Natural killer cell (primary cell): ENCODE measurements around the gene SUMO3. TPM values are rescaled to one million over a fixed set of nuclear protein-coding genes. Genes with fewer than 3 reads are reported as not detected.
A peak's percentile ranks its signal among the peaks of the same experiment; 100 is the strongest.

Experiments used
- ATAC-seq, 3 donors: fragments of 150-1000 bp in 2 of 3; fragments of 200-7000 bp in 1 of 3; cut with Tn5 transposase; 1 replicate in 1 of 3; 2 replicates in 2 of 3; pipeline ENCODE4 v1.10.0; 2021; ENCODE audit warnings: mild to moderate bottlenecking in 2 of 3, moderate library complexity in 2 of 3
- DNase-seq, 2 donors: peaks; one replicate each; pipeline versions ENCODE4 v3.0.0 to v3.0.0-alpha.2; 2013 to 2021; ENCODE audit warnings: mixed read lengths in 1 of 2
- H3K27ac ChIP-seq: one replicate; pipeline ENCODE4 v1.5.1; 2013; ENCODE audit warnings: mild to moderate bottlenecking, low read length
- H3K27me3 ChIP-seq: one replicate; pipeline ENCODE4 v1.6.1; 2013; ENCODE audit warnings: low read length; ENCODE audit not compliant: control insufficient read depth, insufficient read depth
- H3K36me3 ChIP-seq: one replicate; pipeline ENCODE4 v1.6.1; 2013; ENCODE audit warnings: low read length; ENCODE audit not compliant: control insufficient read depth, insufficient read depth
- H3K4me1 ChIP-seq: one replicate; pipeline ENCODE4 v1.6.1; 2013; ENCODE audit warnings: low read length; ENCODE audit not compliant: control insufficient read depth, insufficient read depth
- H3K4me3 ChIP-seq: one replicate; pipeline ENCODE4 v1.5.1; 2013; ENCODE audit warnings: low read length
- H3K9me3 ChIP-seq: one replicate; pipeline ENCODE4 v1.6.1; 2013; ENCODE audit warnings: low read length; ENCODE audit not compliant: control insufficient read depth, insufficient read depth
- H3K27ac Mint-ChIP-seq, 2 donors: one replicate each; pipeline ENCODE4 v1.8.0; 2022; ENCODE audit warnings: mild to moderate bottlenecking in 2 of 2, mixed read lengths in 2 of 2, moderate library complexity in 1 of 2
- H3K27me3 Mint-ChIP-seq, 2 donors: one replicate each; pipeline ENCODE4 v1.8.0; 2022; ENCODE audit warnings: low read depth in 2 of 2, mixed read lengths in 2 of 2
- H3K36me3 Mint-ChIP-seq: one replicate; pipeline ENCODE4 v1.8.0; 2022; ENCODE audit warnings: mixed read lengths
- H3K4me1 Mint-ChIP-seq, 2 donors: one replicate each; pipeline ENCODE4 v1.8.0; 2022; ENCODE audit warnings: mixed read lengths in 2 of 2
- H3K4me3 Mint-ChIP-seq: one replicate; pipeline ENCODE4 v1.8.0; 2022; ENCODE audit warnings: mild to moderate bottlenecking, moderate library complexity, mixed read lengths
- H3K9me3 Mint-ChIP-seq, 2 donors: one replicate each; pipeline ENCODE4 v1.8.0; 2022; ENCODE audit warnings: mixed read lengths in 2 of 2
- CTCF ChIP-seq: fragments of 200-600 bp; IDR thresholded peaks from one replicate; pipeline ENCODE4 v1.8.0; 2022; ENCODE audit warnings: antibody characterized with exemption
- WGBS: methylation state at CpG from one replicate; pipeline ENCODE4 v1.1.7; 2013; ENCODE audit warnings: missing lambda C conversion rate; ENCODE audit not compliant: insufficient coverage; 5-methylcytosine and 5-hydroxymethylcytosine counted together
- intact Hi-C: fragments of 100-400 bp; cut with micrococcal nuclease; formaldehyde crosslinking; loops from one replicate; pipeline ENCODE4 v1.14.2; 2022
- total RNA-seq, 4 donors: library from RNA; stranded (reverse); fragments of 120-200 nt in 1 of 4; gene quantifications; one replicate each; pipeline versions ENCODE4 v1.2.3 to v1.2.4, GENCODE V29; 2013 to 2022

The SUMO3 gene
- total RNA-seq, 3 donors from 2014 or later (not counting 1 experiment from before 2014, with no cell fraction given), result 64.0 to 70.1 (median 65.2) TPM

- Mint-ChIP-seq H3K9me3 (no peaks in the 10 kb centered on the region), H3K27ac (peak overlapping the region; percentile 48 to 53), H3K4me1 (peaks cover 16 to 23% of the 10 kb centered on the region in 2 donors), H3K4me3 (peak overlapping the region; percentile 50), H3K27me3 (peaks cover 3 to 9% of the 10 kb centered on the region in 2 donors), H3K36me3 (no peaks in the 10 kb centered on the region)
- ATAC-seq, result peak; percentile 46 to 59 (median 55)
- DNase-seq, result peak in 1 of 2 donors; percentile 61
- Histone ChIP-seq H3K4me1 (peaks cover 18% of the 10 kb centered on the region), H3K9me3 (no peaks in the 10 kb centered on the region), H3K36me3 (peaks cover 28% of the 10 kb centered on the region), H3K4me3 (no peak overlapping the region), H3K27me3 (no peaks in the 10 kb centered on the region), H3K27ac (no peak overlapping the region)
- TF ChIP-seq CTCF, result no peak
- intact Hi-C loops, result no loop called here
- WGBS, result 43% methylated on average over 27 of the region's 27 CpGs
Measured at GRCh38 chr21:44846485-44847260, 28.8 kb upstream of the SUMO3 start.

- DNase-seq (no peak), ATAC-seq (no peak)
- Histone ChIP-seq H3K4me3 (no peak overlapping the region), H3K27ac (no peak overlapping the region), H3K9me3 (no peaks in the 10 kb centered on the region), H3K36me3 (peaks cover 25% of the 10 kb centered on the region), H3K4me1 (peaks cover 18% of the 10 kb centered on the region), H3K27me3 (no peaks in the 10 kb centered on the region)
- 15% methylated on average over 1 of the region's 1 CpG for WGBS
- H3K27me3 Mint-ChIP-seq, result peaks cover 3 to 9% of the 10 kb centered on the region in 2 donors
- H3K36me3 Mint-ChIP-seq, result no peaks in the 10 kb centered on the region
- peak; percentile 42 for TF ChIP-seq CTCF
- peaks cover 11 to 22% of the 10 kb centered on the region in 2 donors for H3K4me1 Mint-ChIP-seq
- H3K4me3 Mint-ChIP-seq, result peak overlapping the region; percentile 50
- peak overlapping the region; percentile 48 to 53 for H3K27ac Mint-ChIP-seq
- intact Hi-C loops, result no loop called here
- no peaks in the 10 kb centered on the region for H3K9me3 Mint-ChIP-seq
Measured at GRCh38 chr21:44846224-44846484, 28.3 kb upstream of the SUMO3 start.

- no peak for TF ChIP-seq CTCF
- H3K4me1 ChIP-seq, result peaks cover 18% of the 10 kb centered on the region
- H3K4me3 ChIP-seq, result peak overlapping the region; percentile 1
- peak overlapping the region; percentile 48 to 53 for H3K27ac Mint-ChIP-seq
- DNase-seq, result peak; percentile 41 to 68
- no peaks in the 10 kb centered on the region for H3K36me3 Mint-ChIP-seq
- H3K9me3 ChIP-seq, result no peaks in the 10 kb centered on the region
- peaks cover 7 to 18% of the 10 kb centered on the region in 2 donors for H3K4me1 Mint-ChIP-seq
- peaks cover 3 to 9% of the 10 kb centered on the region in 2 donors for H3K27me3 Mint-ChIP-seq
- WGBS, result 10% methylated on average over 34 of the region's 34 CpGs
- no peaks in the 10 kb centered on the region for H3K9me3 Mint-ChIP-seq
- no peak overlapping the region for H3K27ac ChIP-seq
- intact Hi-C loops, result no loop called here
- peak; percentile 73 to 77 (median 74) for ATAC-seq
- H3K36me3 ChIP-seq, result peaks cover 21% of the 10 kb centered on the region
- H3K4me3 Mint-ChIP-seq, result peak overlapping the region; percentile 50
- no peaks in the 10 kb centered on the region for H3K27me3 ChIP-seq
Measured at GRCh38 chr21:44845418-44846223, 27.8 kb upstream of the SUMO3 start.
